Activated naive CD4-positive, alpha-beta T cell (primary cell): Measurements from ENCODE around the gene SIGLEC5.

Experiments used
- DNase-seq, 4 experiments: peaks; one replicate each; lab custom pipeline; 2025; lab: John Stamatoyannopoulos, UW

SIGLEC5 gene

GRCh38 chr19:51589511-51589910, 40.7 kb downstream of the SIGLEC5 start:
- no peak for DNase-seq

- DNase-seq = no peak
Measured at GRCh38 chr19:51587264-51588191, 42.7 kb downstream of the SIGLEC5 start.

- no peak for DNase-seq
Measured at GRCh38 chr19:51586799-51587198, 43.4 kb downstream of the SIGLEC5 start.

- DNase-seq = no peak
Measured at GRCh38 chr19:51586103-51586728, 44.0 kb downstream of the SIGLEC5 start.

- DNase-seq = no peak
Measured at GRCh38 chr19:51576850-51577249, 53.4 kb downstream of the SIGLEC5 start.

- no peak for DNase-seq
Measured at GRCh38 chr19:51573331-51573730, 56.9 kb downstream of the SIGLEC5 start.

- no peak for DNase-seq
Measured at GRCh38 chr19:51572908-51573307, 57.3 kb downstream of the SIGLEC5 start.

GRCh38 chr19:51572410-51572809, 57.8 kb downstream of the SIGLEC5 start:
- no peak for DNase-seq

- DNase-seq = no peak
Measured at GRCh38 chr19:51571599-51571998, 58.6 kb downstream of the SIGLEC5 start.

- peak; percentile 51 to 76 (median 70) for DNase-seq
Measured at GRCh38 chr19:51570962-51571575, 59.1 kb downstream of the SIGLEC5 start, which contains the start of gene ZNF175. Gene ZNF175 (plus strand): TSS chr19:51571283. CDS start chr19:51573330, 2,047 bp downstream.

GRCh38 chr19:51568456-51568855, 61.7 kb downstream of the SIGLEC5 start:
- no peak for DNase-seq

GRCh38 chr19:51567583-51567982, 62.6 kb downstream of the SIGLEC5 start:
- DNase-seq = no peak

- no peak for DNase-seq
Measured at GRCh38 chr19:51566489-51567100, 63.6 kb downstream of the SIGLEC5 start.

GRCh38 chr19:51565583-51565982, 64.6 kb downstream of the SIGLEC5 start:
- DNase-seq = no peak

- DNase-seq = no peak
Measured at GRCh38 chr19:51564791-51565190, 65.4 kb downstream of the SIGLEC5 start.
